IMR-90 (cell line): ENCODE results near the gene SOST. TPM values are rescaled to one million over a fixed set of nuclear protein-coding genes. Genes with fewer than 3 reads are reported as not detected.
A peak's percentile ranks its signal among the peaks of the same experiment; 100 is the strongest.

ENCODE experiments used
- ATAC-seq: fragments of 200-7000 bp; cut with Tn5 transposase; 2 replicates; pipeline ENCODE4 v1.9.1; 2020; ENCODE audit warnings: low read depth, mild to moderate bottlenecking, moderate library complexity
- BruUV-seq: library from RNA; stranded (reverse); fragments of 400-500 nt; replicated peaks from 2 replicates; lab custom pipeline; 2021; lab: Mats Ljungman, UMichigan
- CTCF ChIA-PET: fragments of 300-600 bp; formaldehyde crosslinking; extraction: SDS; loops from one replicate; lab custom pipeline; 2021; ENCODE audit warnings: antibody characterized with exemption; lab: Yijun Ruan, JAX
- POLR2A ChIA-PET: fragments of 300-600 bp; sonication (Branson Sonifier 250); formaldehyde crosslinking; loops from one replicate; lab custom pipeline; 2022; ENCODE audit warnings: antibody characterized with exemption; ENCODE audit not compliant: unreplicated experiment; lab: Charles Lee
- DNase-seq: peaks from one replicate; pipeline ENCODE4 v3.0.0; 2013
- H2AFZ ChIP-seq: replicated peaks from 2 replicates; pipeline ENCODE3; 2013; ENCODE audit warnings: low read length, mild to moderate bottlenecking; ENCODE audit not compliant: poor library complexity
- H2AK5ac ChIP-seq: 2 replicates; pipeline ENCODE4 v1.6.1; 2013; ENCODE audit warnings: low read depth, low read length, inconsistent platforms
- H2AK9ac ChIP-seq: replicated peaks from 2 replicates; pipeline ENCODE3; 2013; ENCODE audit warnings: mild to moderate bottlenecking, low read depth, low read length, moderate library complexity; ENCODE audit not compliant: poor library complexity
- H2BK120ac ChIP-seq: 2 replicates; pipeline ENCODE4 v1.6.1; 2013; ENCODE audit warnings: low read depth, low read length, inconsistent platforms
- H2BK15ac ChIP-seq: 3 replicates; pipeline ENCODE4 v1.6.1; 2013; ENCODE audit warnings: low read depth, low read length, inconsistent platforms
- H2BK20ac ChIP-seq: 2 replicates; pipeline ENCODE4 v1.6.1; 2013; ENCODE audit warnings: low read depth, mild to moderate bottlenecking, inconsistent platforms, low read length, moderate library complexity
- H2BK5ac ChIP-seq: 2 replicates; pipeline ENCODE4 v1.6.1; 2013; ENCODE audit warnings: mild to moderate bottlenecking, low read depth, low read length, inconsistent platforms; ENCODE audit not compliant: poor library complexity, severe bottlenecking
- H3K14ac ChIP-seq: replicated peaks from 2 replicates; pipeline ENCODE4 v1.6.1; 2013; ENCODE audit warnings: low read depth, low read length, inconsistent platforms
- H3K18ac ChIP-seq: 2 replicates; pipeline ENCODE4 v1.6.1; 2013; ENCODE audit warnings: low read depth, low read length, control low read depth
- H3K23ac ChIP-seq: 2 replicates; pipeline ENCODE4 v1.6.1; 2013; ENCODE audit warnings: low read depth, low read length, inconsistent platforms
- H3K27ac ChIP-seq: 2 replicates; pipeline ENCODE4 v1.5.1; 2013; ENCODE audit warnings: mild to moderate bottlenecking, control low read depth, low read length; ENCODE audit not compliant: insufficient read depth
- H3K27me3 ChIP-seq: 2 replicates; pipeline ENCODE4 v1.6.1; 2013; ENCODE audit warnings: low read length; ENCODE audit not compliant: control insufficient read depth, insufficient read depth
- H3K36me3 ChIP-seq: 2 replicates; pipeline ENCODE4 v1.6.1; 2013; ENCODE audit warnings: low read length, mixed read lengths; ENCODE audit not compliant: control insufficient read depth, insufficient read depth
- H3K4ac ChIP-seq: 2 replicates; pipeline ENCODE4 v1.6.1; 2013; ENCODE audit warnings: low read depth, low read length, inconsistent platforms
- H3K4me1 ChIP-seq: 2 replicates; pipeline ENCODE4 v1.6.1; 2013; ENCODE audit warnings: low read length, mixed read lengths; ENCODE audit not compliant: control insufficient read depth, insufficient read depth
- H3K4me2 ChIP-seq: 2 replicates; pipeline ENCODE4 v1.6.1; 2013; ENCODE audit warnings: low read depth, mild to moderate bottlenecking, control low read depth, low read length, moderate library complexity
- H3K4me3 ChIP-seq: 2 replicates; pipeline ENCODE4 v1.5.1; 2013; ENCODE audit warnings: low read depth, mild to moderate bottlenecking, control low read depth, low read length, moderate library complexity; ENCODE audit not compliant: insufficient read depth
- H3K56ac ChIP-seq: 2 replicates; pipeline ENCODE4 v1.6.1; 2013; ENCODE audit warnings: low read length, inconsistent platforms; ENCODE audit not compliant: insufficient read depth; ENCODE audit errors: extremely low read depth
- H3K79me1 ChIP-seq, 2 experiments: 2 replicates each; pipeline ENCODE4 v1.6.1; 2013; ENCODE audit warnings: low read length in 2 of 2, inconsistent platforms in 1 of 2, low read depth in 1 of 2
- H3K9ac ChIP-seq: 2 replicates; pipeline ENCODE4 v1.6.1; 2013; ENCODE audit warnings: low read depth, low read length, control low read depth
- H3K9me1 ChIP-seq: 2 replicates; pipeline ENCODE4 v1.6.1; 2013; ENCODE audit warnings: low read length, inconsistent platforms; ENCODE audit not compliant: insufficient read depth
- H3K9me3 ChIP-seq: 2 replicates; pipeline ENCODE4 v1.6.1; 2013; ENCODE audit warnings: low read length; ENCODE audit not compliant: control insufficient read depth, insufficient read depth
- H4K20me1 ChIP-seq: 2 replicates; pipeline ENCODE4 v1.6.1; 2013; ENCODE audit warnings: low read length, inconsistent platforms; ENCODE audit not compliant: insufficient read depth
- H4K5ac ChIP-seq: 2 replicates; pipeline ENCODE4 v1.6.1; 2013; ENCODE audit warnings: mild to moderate bottlenecking, low read depth, low read length, control low read depth
- H4K8ac ChIP-seq, 2 experiments: 2 replicates each; pipeline ENCODE4 v1.6.1; 2013; ENCODE audit warnings: low read depth in 2 of 2, low read length in 2 of 2, control low read depth in 1 of 2, inconsistent platforms in 1 of 2
- H4K91ac ChIP-seq: 2 replicates; pipeline ENCODE4 v1.6.1; 2013; ENCODE audit warnings: low read depth, low read length, inconsistent platforms; ENCODE audit not compliant: insufficient read depth
- BHLHE40 ChIP-seq: fragments of 150-350 bp; IDR thresholded peaks from 2 replicates; pipeline ENCODE4 v1.6.1; 2016; ENCODE audit warnings: mild to moderate bottlenecking, low read depth, low read length
- CEBPB ChIP-seq: IDR thresholded peaks from 2 replicates; pipeline ENCODE4 v1.6.1; 2012; ENCODE audit warnings: low read depth, low read length, improper control_type of control experiment
- CHD1 ChIP-seq: IDR thresholded peaks from 2 replicates; pipeline ENCODE4 v1.6.1; 2012; ENCODE audit warnings: low read depth, low read length, improper control_type of control experiment
- MXI1 ChIP-seq: IDR thresholded peaks from 2 replicates; pipeline ENCODE4 v1.6.1; 2012; ENCODE audit warnings: low read depth, mild to moderate bottlenecking, low read length, moderate library complexity, borderline replicate concordance
- NFE2L2 ChIP-seq: fragments of 150-350 bp; IDR thresholded peaks from 2 replicates; pipeline ENCODE4 v1.6.1; 2016; ENCODE audit warnings: low read depth, mild to moderate bottlenecking, low read length
- WGBS, 2 experiments: methylation state at CpG; one replicate each; pipeline versions ENCODE4 v1.1.5 to v1.1.7; 2013; ENCODE audit warnings: missing lambda C conversion rate in 2 of 2; ENCODE audit not compliant: insufficient read length in 1 of 2; ENCODE audit errors: extremely low coverage in 2 of 2; 5-methylcytosine and 5-hydroxymethylcytosine counted together
- dilution Hi-C: fragments of 300-500 bp; cut with HindIII; formaldehyde crosslinking; loops from one replicate; pipeline ENCODE4 v1.14.3; 2018; ENCODE audit warnings: low sequenced_read_pairs; ENCODE audit not compliant: unreplicated experiment
- in situ Hi-C: fragments of 300-500 bp; cut with MboI; formaldehyde crosslinking; loops from 3 replicates; pipeline ENCODE4 v1.14.3; 2019; ENCODE audit warnings: low sequenced_read_pairs, inconsistent platforms, mixed read lengths
- intact Hi-C: fragments of 100-400 bp; cut with micrococcal nuclease; formaldehyde crosslinking; loops from 2 replicates; pipeline ENCODE4 v1.10.0; 2022
- polyA plus RNA-seq, 3 experiments: library from polyadenylated mRNA; depleted of rRNA; stranded (reverse); fragments of >200 nt; gene quantifications; 2 replicates each; pipeline ENCODE4 v1.2.3, GENCODE V29; 2012; ENCODE audit warnings: low replicate concordance in 1 of 3
- total RNA-seq: library from RNA; depleted of rRNA; stranded (reverse); fragments of >200 nt; gene quantifications from 2 replicates; pipeline ENCODE4 v1.2.3, GENCODE V29; 2012

SOST gene
- total and polyA plus RNA-seq, 2 of the 4 experiments (the other 2 are of a cell fraction), result not detected

DNA sequence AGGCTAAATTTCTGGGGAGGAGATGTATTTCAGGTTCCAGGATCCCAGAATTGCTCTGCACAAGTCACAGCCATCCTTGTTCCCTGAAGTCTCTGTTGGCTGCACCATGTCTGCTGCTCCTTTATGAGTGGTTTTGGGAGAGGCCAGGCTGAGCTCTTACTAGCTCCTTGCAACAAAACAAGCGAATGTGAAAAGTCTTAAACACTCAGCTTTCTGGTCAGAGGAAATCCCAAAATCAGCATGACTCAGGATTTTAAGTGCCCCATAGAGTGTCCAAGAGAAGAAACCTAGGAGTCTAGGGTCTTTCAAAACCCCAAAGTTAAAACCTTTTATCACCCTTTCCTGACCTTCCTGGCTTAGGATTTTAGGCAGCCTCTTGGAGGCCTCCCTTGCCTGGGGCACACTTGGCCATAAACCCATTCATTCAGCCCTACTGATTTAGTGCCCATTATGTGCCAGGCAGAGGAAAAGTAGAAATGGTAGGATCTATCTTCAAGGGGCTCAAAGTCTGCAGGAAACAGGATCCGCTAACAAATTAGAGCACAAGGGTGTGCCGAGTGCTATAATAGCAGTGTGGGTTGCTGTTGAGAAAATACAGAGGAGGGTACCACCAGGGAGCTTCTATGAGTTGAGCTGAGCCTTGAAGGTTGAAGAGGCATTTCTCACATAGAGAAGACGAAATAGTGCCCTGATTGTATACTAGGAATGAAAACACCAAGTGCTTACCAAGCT is 36.9 kb downstream of the SOST start:
- Histone ChIP-seq H2BK20ac (peak overlapping the region; percentile 82), H4K91ac (peak overlapping the region; percentile 80), H2AK9ac (peak overlapping the region; percentile 26), H4K5ac (peak overlapping the region; percentile 56), H3K27me3 (no peaks in the 10 kb centered on the region), H3K27ac (peak overlapping the region; percentile 13; the same call in 1 of the 2 replicates), H2BK15ac (peak overlapping the region; percentile 55; the same call in 1 of the 3 replicates), H3K4me1 (peaks cover 12% of the 10 kb centered on the region), H3K4me2 (no peak overlapping the region), H2AK5ac (peak overlapping the region; percentile 10; the same call in 1 of the 2 replicates), H3K36me3 (no peaks in the 10 kb centered on the region), H3K23ac (peak overlapping the region; percentile 26; the same call in 1 of the 2 replicates), H3K18ac (peak overlapping the region; percentile 57), H3K4ac (peak overlapping the region; percentile 32), H2BK5ac (peak overlapping the region; percentile 5), H3K4me3 (no peak overlapping the region), H4K20me1 (no peaks in the 10 kb centered on the region), H4K8ac (peak overlapping the region; percentile 77 to 98; a peak in 2 of 4 replicates), H3K56ac (peak overlapping the region; percentile 24; the same call in 1 of the 2 replicates), H3K9me1 (peaks cover 13% of the 10 kb centered on the region; the same call in 1 of the 2 replicates), H3K9ac (no peak overlapping the region), H3K9me3 (no peaks in the 10 kb centered on the region), H2BK120ac (peak overlapping the region; percentile 82), H2AFZ (no peak overlapping the region), H3K14ac (peak overlapping the region; percentile 55), H3K79me1 (no peaks in the 10 kb centered on the region)
- no TSS peak for BruUV-seq
- in situ Hi-C loops, result no loop called here
- TF ChIP-seq CEBPB (no peak), MXI1 (no peak), BHLHE40 (no peak), NFE2L2 (peak; percentile 85), CHD1 (no peak)
- intact Hi-C loops, result no loop called here
- dilution Hi-C loops, result no loop called here
- peak; percentile 35 for DNase-seq
- ChIA-PET CTCF (no interaction called here), POLR2A (interaction anchor here (0.6 kb wide), 1 partner anchor 20 kb away, joined by 4 read pairs; no protein-coding TSS in a partner anchor)
- ATAC-seq, result no peak
- 100% methylated on average over 2 of the region's 4 CpGs; no CpG with 5 or more reads in 1 of the 2 experiments for WGBS, 2 experiments
